Stomach (tissue), 4 donors: ENCODE results near the gene KCTD17.

Experiments
- EP300 ChIP-seq: sonication (generic); formaldehyde crosslinking; IDR thresholded peaks from one replicate; pipeline ENCODE4 v1.6.1; 2017; ENCODE audit warnings: antibody characterized with exemption
- TF ChIP-seq, protein P1 (sequence below), 7 experiments: fragments of 450-650 bp in 4 of 7; fragments of 200-600 bp in 3 of 7; sonication (generic) in 3 of 7; IDR thresholded peaks; one replicate each; pipeline ENCODE4 v1.5.1; 2016 to 2019; ENCODE audit warnings: antibody characterized with exemption in 7 of 7, control low read depth in 2 of 7, mild to moderate bottlenecking in 1 of 7

DNA sequence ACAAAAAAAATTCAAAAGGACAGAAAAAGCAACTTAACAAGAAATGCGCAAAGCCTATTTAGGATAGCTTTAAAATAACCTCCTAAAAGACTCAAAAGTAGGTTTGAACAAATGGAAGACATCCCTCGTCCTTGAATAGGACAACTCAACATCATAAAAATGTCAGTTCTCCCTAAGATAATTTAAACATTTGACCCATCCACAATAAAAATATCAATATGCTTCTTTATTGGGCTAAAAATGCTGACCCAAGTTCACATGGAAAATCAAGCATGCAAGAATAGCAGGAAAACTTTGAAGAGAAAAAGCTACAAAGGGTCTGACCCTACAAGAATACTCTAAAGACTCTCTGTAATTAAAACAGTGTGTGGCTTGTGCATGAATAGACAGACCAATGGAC is 12.1 kb upstream of the KCTD17 start:
- TF ChIP-seq, protein P1, sequence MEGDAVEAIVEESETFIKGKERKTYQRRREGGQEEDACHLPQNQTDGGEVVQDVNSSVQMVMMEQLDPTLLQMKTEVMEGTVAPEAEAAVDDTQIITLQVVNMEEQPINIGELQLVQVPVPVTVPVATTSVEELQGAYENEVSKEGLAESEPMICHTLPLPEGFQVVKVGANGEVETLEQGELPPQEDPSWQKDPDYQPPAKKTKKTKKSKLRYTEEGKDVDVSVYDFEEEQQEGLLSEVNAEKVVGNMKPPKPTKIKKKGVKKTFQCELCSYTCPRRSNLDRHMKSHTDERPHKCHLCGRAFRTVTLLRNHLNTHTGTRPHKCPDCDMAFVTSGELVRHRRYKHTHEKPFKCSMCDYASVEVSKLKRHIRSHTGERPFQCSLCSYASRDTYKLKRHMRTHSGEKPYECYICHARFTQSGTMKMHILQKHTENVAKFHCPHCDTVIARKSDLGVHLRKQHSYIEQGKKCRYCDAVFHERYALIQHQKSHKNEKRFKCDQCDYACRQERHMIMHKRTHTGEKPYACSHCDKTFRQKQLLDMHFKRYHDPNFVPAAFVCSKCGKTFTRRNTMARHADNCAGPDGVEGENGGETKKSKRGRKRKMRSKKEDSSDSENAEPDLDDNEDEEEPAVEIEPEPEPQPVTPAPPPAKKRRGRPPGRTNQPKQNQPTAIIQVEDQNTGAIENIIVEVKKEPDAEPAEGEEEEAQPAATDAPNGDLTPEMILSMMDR (IDR thresholded peaks at IDR 0.05): no peak
- no peak for TF ChIP-seq EP300
